Neural progenitor cell (in vitro differentiated cells): ENCODE results near the gene GATD1.

Experiments
- EZH2 ChIP-seq: fragments of 200-600 bp; sonication (generic); IDR thresholded peaks from 2 replicates; pipeline ENCODE4 v1.6.1; 2017; ENCODE audit warnings: antibody characterized with exemption, mild to moderate bottlenecking, moderate library complexity
- EZH2phosphoT487 ChIP-seq: fragments of 200-600 bp; sonication (generic); IDR thresholded peaks from 2 replicates; pipeline ENCODE4 v1.6.1; 2017; ENCODE audit warnings: antibody characterized with exemption
- TF ChIP-seq, protein P1 (sequence below): fragments of 200-600 bp; sonication (generic); IDR thresholded peaks from 2 replicates; pipeline ENCODE4 v1.5.1; 2017; ENCODE audit warnings: antibody characterized with exemption, mild to moderate bottlenecking

- TF ChIP-seq, protein P1, sequence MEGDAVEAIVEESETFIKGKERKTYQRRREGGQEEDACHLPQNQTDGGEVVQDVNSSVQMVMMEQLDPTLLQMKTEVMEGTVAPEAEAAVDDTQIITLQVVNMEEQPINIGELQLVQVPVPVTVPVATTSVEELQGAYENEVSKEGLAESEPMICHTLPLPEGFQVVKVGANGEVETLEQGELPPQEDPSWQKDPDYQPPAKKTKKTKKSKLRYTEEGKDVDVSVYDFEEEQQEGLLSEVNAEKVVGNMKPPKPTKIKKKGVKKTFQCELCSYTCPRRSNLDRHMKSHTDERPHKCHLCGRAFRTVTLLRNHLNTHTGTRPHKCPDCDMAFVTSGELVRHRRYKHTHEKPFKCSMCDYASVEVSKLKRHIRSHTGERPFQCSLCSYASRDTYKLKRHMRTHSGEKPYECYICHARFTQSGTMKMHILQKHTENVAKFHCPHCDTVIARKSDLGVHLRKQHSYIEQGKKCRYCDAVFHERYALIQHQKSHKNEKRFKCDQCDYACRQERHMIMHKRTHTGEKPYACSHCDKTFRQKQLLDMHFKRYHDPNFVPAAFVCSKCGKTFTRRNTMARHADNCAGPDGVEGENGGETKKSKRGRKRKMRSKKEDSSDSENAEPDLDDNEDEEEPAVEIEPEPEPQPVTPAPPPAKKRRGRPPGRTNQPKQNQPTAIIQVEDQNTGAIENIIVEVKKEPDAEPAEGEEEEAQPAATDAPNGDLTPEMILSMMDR = no peak
- TF ChIP-seq EZH2 (no peak), EZH2phosphoT487 (no peak)
These were observed 17.7 kb upstream of the GATD1 start for GRCh38 chr11:794766-795633.
